ENCODE results near the gene NRP1.

GRCh38 chr10:33235951-33236350, 98.5 kb downstream of the NRP1 start:
- no peak for TF ChIP-seq POLR2A (IDR thresholded peaks at IDR 0.05)
- TF ChIP-seq, protein P1, sequence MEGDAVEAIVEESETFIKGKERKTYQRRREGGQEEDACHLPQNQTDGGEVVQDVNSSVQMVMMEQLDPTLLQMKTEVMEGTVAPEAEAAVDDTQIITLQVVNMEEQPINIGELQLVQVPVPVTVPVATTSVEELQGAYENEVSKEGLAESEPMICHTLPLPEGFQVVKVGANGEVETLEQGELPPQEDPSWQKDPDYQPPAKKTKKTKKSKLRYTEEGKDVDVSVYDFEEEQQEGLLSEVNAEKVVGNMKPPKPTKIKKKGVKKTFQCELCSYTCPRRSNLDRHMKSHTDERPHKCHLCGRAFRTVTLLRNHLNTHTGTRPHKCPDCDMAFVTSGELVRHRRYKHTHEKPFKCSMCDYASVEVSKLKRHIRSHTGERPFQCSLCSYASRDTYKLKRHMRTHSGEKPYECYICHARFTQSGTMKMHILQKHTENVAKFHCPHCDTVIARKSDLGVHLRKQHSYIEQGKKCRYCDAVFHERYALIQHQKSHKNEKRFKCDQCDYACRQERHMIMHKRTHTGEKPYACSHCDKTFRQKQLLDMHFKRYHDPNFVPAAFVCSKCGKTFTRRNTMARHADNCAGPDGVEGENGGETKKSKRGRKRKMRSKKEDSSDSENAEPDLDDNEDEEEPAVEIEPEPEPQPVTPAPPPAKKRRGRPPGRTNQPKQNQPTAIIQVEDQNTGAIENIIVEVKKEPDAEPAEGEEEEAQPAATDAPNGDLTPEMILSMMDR (IDR thresholded peaks at IDR 0.05): no peak
